ENCODE data around the gene TBL1Y.

GRCh38 chrY:6894496-6894895 is 16.0 kb upstream of the TBL1Y start:
- TF ChIP-seq POLR2AphosphoS5 (IDR thresholded peaks at IDR 0.05; ENCODE audit: low read depth, low read length), result no peak
- no peak for TF ChIP-seq POLR2A (IDR thresholded peaks at IDR 0.05; ENCODE audit: low read depth, low read length)
- TF ChIP-seq TAF1 (IDR thresholded peaks at IDR 0.05; ENCODE audit: low read depth, low read length), result no peak
- no peak for TF ChIP-seq SPI1 (IDR thresholded peaks at IDR 0.05; ENCODE audit: low read depth, low read length)
- TF ChIP-seq PAX5 (IDR thresholded peaks at IDR 0.05; ENCODE audit: insufficient read depth, low read length, severe bottlenecking), result no peak

Data from GM12891 (cell line).